NAMALWA (cell line): ENCODE data around the gene C10orf105.

Experiments
- DNase-seq: peaks from one replicate; pipeline ENCODE4 v3.0.0-alpha.2; 2015; ENCODE audit warnings: low spot score

The C10orf105 gene

GRCh38 chr10:71697938-71698709 is 21.5 kb downstream of the C10orf105 start:
- DNase-seq, result no peak

- DNase-seq, result peak; percentile 58
Measured at GRCh38 chr10:71696628-71697326, 22.8 kb downstream of the C10orf105 start.

GRCh38 chr10:71695502-71696476 is 23.8 kb downstream of the C10orf105 start:
- DNase-seq, result no peak

- peak; percentile 74 for DNase-seq
Measured at GRCh38 chr10:71694567-71694968, 25.0 kb downstream of the C10orf105 start.

GRCh38 chr10:71694039-71694501 is 25.5 kb downstream of the C10orf105 start:
- no peak for DNase-seq

GRCh38 chr10:71693377-71693776 is 26.2 kb downstream of the C10orf105 start:
- DNase-seq, result no peak

GRCh38 chr10:71692598-71693306 is 26.8 kb downstream of the C10orf105 start:
- no peak for DNase-seq

- DNase-seq, result no peak
Measured at GRCh38 chr10:71691405-71691804, 28.2 kb downstream of the C10orf105 start.

- DNase-seq, result no peak
Measured at GRCh38 chr10:71690094-71690720, 29.4 kb downstream of the C10orf105 start.

- no peak for DNase-seq
Measured at GRCh38 chr10:71688256-71688655, 31.3 kb downstream of the C10orf105 start.

- DNase-seq, result no peak
Measured at GRCh38 chr10:71687480-71687879, 32.1 kb downstream of the C10orf105 start.

- no peak for DNase-seq
Measured at GRCh38 chr10:71687077-71687476, 32.5 kb downstream of the C10orf105 start.

- DNase-seq, result no peak
Measured at GRCh38 chr10:71685554-71686232, 33.9 kb downstream of the C10orf105 start.

- DNase-seq, result peak; percentile 61
Measured at GRCh38 chr10:71684356-71685173, 35.0 kb downstream of the C10orf105 start.

GRCh38 chr10:71683301-71683700 is 36.3 kb downstream of the C10orf105 start:
- no peak for DNase-seq

- no peak for DNase-seq
Measured at GRCh38 chr10:71681977-71682376, 37.6 kb downstream of the C10orf105 start.

- DNase-seq, result no peak
Measured at GRCh38 chr10:71679425-71679824, 40.2 kb downstream of the C10orf105 start.

- DNase-seq, result no peak
Measured at GRCh38 chr10:71678057-71678805, 41.3 kb downstream of the C10orf105 start.

GRCh38 chr10:71677261-71677660 is 42.3 kb downstream of the C10orf105 start:
- no peak for DNase-seq
